Measurements from ENCODE around the gene FAM81A.

GRCh38 chr15:59410391-59410896, 27.5 kb upstream of the FAM81A start:
- TF ChIP-seq, protein P1, sequence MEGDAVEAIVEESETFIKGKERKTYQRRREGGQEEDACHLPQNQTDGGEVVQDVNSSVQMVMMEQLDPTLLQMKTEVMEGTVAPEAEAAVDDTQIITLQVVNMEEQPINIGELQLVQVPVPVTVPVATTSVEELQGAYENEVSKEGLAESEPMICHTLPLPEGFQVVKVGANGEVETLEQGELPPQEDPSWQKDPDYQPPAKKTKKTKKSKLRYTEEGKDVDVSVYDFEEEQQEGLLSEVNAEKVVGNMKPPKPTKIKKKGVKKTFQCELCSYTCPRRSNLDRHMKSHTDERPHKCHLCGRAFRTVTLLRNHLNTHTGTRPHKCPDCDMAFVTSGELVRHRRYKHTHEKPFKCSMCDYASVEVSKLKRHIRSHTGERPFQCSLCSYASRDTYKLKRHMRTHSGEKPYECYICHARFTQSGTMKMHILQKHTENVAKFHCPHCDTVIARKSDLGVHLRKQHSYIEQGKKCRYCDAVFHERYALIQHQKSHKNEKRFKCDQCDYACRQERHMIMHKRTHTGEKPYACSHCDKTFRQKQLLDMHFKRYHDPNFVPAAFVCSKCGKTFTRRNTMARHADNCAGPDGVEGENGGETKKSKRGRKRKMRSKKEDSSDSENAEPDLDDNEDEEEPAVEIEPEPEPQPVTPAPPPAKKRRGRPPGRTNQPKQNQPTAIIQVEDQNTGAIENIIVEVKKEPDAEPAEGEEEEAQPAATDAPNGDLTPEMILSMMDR (IDR thresholded peaks at IDR 0.05; ENCODE audit: poor library complexity, severe bottlenecking), result no peak
- TF ChIP-seq REST (IDR thresholded peaks at IDR 0.05; ENCODE audit: borderline replicate concordance), result no peak
- no peak for TF ChIP-seq EP300 (conservative IDR thresholded peaks at IDR 0.05; ENCODE audit: poor library complexity, severe bottlenecking)
- TF ChIP-seq POLR2AphosphoS5 (IDR thresholded peaks at IDR 0.05), result no peak
- no peak for TF ChIP-seq RAD21 (conservative IDR thresholded peaks at IDR 0.05)
- no peak for TF ChIP-seq EZH2 (IDR thresholded peaks at IDR 0.05; ENCODE audit: borderline replicate concordance, insufficient read depth, low read length, poor library complexity, severe bottlenecking)
- no peak for TF ChIP-seq TAF1 (IDR thresholded peaks at IDR 0.05; ENCODE audit: low read depth)
